ENCODE data around the gene IBA57.
"Not testable (repeated sequence)": the region's sequence is repeated elsewhere in the genome, so short reads cannot be mapped to it uniquely, and the experiment has no call there.

The IBA57 gene

GRCh38 chr1:228172591-228173527 lies 7.3 kb downstream of the IBA57 start:
- DNase-seq (ENCODE audit: low read depth in 2 of 2), result no peak

GRCh38 chr1:228173528-228174481 lies 8.2 kb downstream of the IBA57 start:
- DNase-seq (ENCODE audit: low read depth in 2 of 2), result not testable (repeated sequence)

- DNase-seq (ENCODE audit: low read depth in 2 of 2), result no peak
Observed at GRCh38 chr1:228174482-228175315, 9.1 kb downstream of the IBA57 start.

GRCh38 chr1:228175316-228176023 lies 9.9 kb downstream of the IBA57 start:
- no peak for DNase-seq (ENCODE audit: low read depth in 2 of 2)

DNA sequence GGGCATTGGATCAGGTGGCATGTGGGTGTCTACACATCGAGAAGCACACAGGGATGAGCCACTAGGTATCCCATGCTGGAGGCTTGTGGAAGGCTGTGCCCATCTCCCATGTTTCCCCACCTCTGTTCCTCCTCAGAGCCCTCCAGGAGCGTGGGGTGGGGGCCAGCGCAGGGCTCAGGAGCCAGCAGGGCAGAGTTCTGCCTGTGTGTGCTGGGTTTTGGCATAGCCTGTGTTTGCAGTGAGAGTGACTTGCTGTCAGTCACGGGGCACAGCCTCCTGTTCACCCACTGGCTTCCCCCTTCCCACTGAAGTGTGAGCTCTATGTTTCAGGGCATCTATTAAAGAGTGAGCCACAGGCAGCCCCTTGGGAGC lies 10.4 kb downstream of the IBA57 start:
- DNase-seq (ENCODE audit: low read depth in 2 of 2), result no peak

- DNase-seq (ENCODE audit: low read depth in 2 of 2), result no peak
Observed at GRCh38 chr1:228176461-228177182, 11.0 kb downstream of the IBA57 start.

- no peak for DNase-seq (ENCODE audit: low read depth in 2 of 2)
Observed at GRCh38 chr1:228177183-228177475, 11.5 kb downstream of the IBA57 start.

- DNase-seq (ENCODE audit: low read depth in 2 of 2), result no peak
Observed at GRCh38 chr1:228177721-228178710, 12.4 kb downstream of the IBA57 start.

DNA sequence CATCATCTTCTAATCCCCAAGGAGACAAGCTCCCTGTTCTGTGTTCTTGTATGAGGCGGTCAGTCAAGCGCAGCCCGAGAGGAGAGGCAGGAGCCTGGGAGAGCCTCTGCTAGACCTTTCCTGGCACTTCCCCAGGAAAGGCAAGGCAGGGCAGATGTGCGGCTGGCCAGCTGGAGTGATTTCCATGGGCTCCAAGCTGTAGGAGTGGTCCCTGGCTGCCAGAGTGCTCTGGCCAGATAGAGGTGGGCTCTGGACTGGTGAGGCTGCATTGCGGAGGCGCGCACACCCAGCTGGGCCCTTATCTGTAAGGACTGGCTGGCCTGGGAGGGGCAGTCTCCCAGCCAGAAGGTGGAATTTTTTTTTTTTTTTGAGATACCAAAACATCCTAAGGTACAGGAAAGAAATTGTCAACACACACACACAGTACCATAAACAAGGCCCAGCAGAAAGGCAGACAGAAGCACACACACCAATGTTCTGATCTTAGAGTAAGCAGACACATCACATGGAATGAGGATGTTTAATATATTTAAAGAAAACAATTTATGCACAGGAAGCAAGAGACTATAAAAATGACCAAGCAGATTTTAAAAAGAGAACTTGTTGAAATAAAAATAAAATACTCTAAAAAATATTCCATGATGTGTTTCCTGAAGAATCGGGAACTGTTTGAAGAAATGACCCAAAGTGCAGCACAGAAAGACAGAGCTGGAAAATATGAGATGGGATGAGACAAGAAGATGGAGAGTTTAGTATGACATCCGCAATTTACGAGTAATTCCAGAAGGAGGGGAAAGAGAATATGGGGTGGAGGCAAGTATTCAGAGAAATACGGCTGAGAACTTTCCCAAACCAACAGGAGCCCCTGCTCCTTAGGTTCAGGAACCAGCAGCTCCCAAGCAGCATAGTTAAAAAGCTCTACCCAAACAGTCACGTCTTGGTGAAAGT lies 13.4 kb downstream of the IBA57 start:
- DNase-seq (ENCODE audit: low read depth in 2 of 2), result no peak

GRCh38 chr1:228180271-228180958 lies 14.8 kb downstream of the IBA57 start:
- no peak for DNase-seq (ENCODE audit: low read depth in 2 of 2)

GRCh38 chr1:228180959-228181644 lies 15.5 kb downstream of the IBA57 start:
- no peak for DNase-seq (ENCODE audit: low read depth in 2 of 2)

DNA sequence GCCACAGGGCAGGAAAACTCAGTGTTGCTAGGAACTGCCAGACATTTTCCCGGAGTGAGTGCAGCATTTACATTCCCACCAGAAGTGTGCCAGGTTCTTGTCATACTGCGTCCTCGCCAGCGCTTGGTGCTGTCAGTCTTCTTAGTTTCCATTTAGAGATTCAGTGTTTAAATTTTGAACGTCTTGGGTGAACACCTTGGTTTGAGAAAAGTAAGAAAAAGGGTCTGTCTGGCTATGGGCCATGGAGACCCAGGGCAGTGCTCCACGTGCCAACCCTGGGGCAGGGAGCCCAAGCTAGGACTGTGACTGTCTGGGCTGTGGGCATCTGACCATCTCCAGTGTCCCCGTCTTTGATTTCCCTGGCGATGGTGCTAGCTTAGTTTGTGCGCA lies 16.0 kb downstream of the IBA57 start:
- DNase-seq (ENCODE audit: low read depth in 2 of 2), result no peak

DNA sequence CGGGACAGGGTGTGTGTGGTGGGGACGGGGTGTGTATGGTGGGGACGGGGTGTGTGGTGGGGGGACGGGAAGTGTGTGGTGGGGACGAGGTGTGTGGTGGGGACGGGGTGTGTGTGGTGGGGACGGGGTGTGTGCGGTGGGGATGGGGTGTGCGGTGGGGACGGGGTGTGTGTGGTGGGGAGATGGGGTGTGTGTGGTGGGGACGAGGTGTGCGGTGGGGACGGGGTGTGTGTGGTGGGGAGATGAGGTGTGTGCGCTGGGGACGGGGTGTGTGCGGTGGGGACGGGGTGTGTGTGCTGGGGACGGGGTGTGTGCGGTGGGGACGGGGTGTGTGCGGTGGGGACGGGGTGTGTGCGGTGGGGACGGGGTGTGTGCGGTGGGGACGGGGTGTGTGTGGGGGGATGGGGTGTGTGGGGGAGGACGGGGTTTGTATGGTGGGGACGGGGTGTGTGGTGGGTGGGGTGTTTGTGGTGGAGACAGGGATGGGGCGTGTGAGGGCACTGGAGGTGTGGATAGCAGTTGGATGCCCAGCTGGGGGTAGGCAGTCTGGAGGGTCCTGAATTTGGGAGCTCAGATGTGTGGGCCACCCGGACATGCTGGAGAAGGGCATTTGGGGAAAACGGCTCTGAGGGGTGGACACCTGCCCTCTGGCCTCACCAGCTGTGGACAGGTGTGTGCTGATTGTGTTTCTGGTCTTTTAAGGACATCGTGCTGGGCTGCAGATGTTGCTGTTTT lies 16.9 kb downstream of the IBA57 start:
- no peak for DNase-seq (ENCODE audit: low read depth in 2 of 2)

GRCh38 chr1:228184152-228184551 lies 18.5 kb downstream of the IBA57 start:
- no peak for DNase-seq (ENCODE audit: low read depth in 2 of 2)

DNA sequence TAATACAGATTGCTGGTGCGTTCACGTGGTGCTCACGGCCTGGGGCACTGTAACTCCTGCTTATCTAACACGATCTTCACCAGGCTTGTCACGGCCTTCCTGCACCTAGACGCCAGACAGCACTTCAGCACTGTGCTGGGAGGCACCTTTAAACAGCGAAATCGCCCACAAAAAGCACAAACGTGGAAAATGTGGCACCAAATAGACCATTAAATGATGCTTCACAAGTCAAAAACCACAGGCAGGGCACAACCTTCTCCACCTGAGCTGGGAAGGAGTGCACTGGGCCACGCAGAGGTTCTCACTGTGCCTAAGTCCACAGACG lies 20.0 kb downstream of the IBA57 start:
- no peak for DNase-seq (ENCODE audit: low read depth in 2 of 2)

DNA sequence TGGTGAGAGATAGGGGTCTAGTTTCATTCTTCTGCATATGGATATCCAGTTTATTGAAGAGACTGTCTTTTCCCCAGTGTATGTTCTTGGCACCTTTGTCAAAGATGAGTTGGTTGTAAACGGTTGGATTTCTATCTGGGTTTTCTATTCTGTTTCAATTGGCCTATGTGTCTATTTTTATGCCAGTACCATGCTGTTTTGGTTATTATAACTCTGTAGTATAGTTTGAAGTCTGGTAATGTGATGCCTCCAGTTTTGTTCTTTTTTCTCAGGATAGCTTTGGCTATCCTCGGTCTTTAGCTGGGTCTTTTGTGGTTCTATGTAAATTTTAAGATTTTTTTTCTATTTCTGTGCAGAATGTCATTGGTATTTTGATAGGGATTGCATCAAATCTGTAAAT lies 22.6 kb downstream of the IBA57 start:
- DNase-seq (ENCODE audit: low read depth in 2 of 2), result not testable (repeated sequence)
